K562 (cell line): Measurements from ENCODE around the gene SAMD13.

Experiments
- KDM1A ChIP-seq, 2 experiments: fragments of 450-650 bp; IDR thresholded peaks; 2 replicates each; pipeline ENCODE4 v1.6.1; 2016; ENCODE audit warnings: mild to moderate bottlenecking in 2 of 2
- KLF16 ChIP-seq: IDR thresholded peaks from 2 replicates; pipeline ENCODE4 v1.6.1; 2016; ENCODE audit warnings: antibody characterized with exemption
- MTA3 ChIP-seq: fragments of 450-650 bp; formaldehyde crosslinking; IDR thresholded peaks from 2 replicates; pipeline ENCODE4 v1.6.1; 2017; ENCODE audit warnings: mild to moderate bottlenecking, borderline replicate concordance
- SMAD3 ChIP-seq: fragments of 450-650 bp; formaldehyde crosslinking; conservative IDR thresholded peaks from 2 replicates; pipeline ENCODE4 v1.4.0; 2020; ENCODE audit warnings: mild to moderate bottlenecking
- SP1 ChIP-seq: sonication (generic); formaldehyde crosslinking; IDR thresholded peaks from 2 replicates; pipeline ENCODE4 v1.8.1; 2022; ENCODE audit warnings: mild to moderate bottlenecking, missing genetic modification reagents
- SP2 ChIP-seq: IDR thresholded peaks from 2 replicates; pipeline ENCODE4 v1.6.1; 2011; ENCODE audit warnings: mild to moderate bottlenecking, low read depth, low read length, moderate library complexity; ENCODE audit not compliant: poor library complexity, severe bottlenecking; ENCODE audit errors: extremely low read depth
- TEAD2 ChIP-seq: fragments of 450-650 bp; IDR thresholded peaks from 2 replicates; pipeline ENCODE4 v1.6.1; 2016; ENCODE audit warnings: missing genetic modification characterization, control low read depth, missing compliant biosample characterization
- TF ChIP-seq, protein P1 (sequence below), 3 experiments: IDR thresholded peaks in 2 of 3; conservative IDR thresholded peaks in 1 of 3; 2 replicates each; pipeline ENCODE4 v1.5.1; 2011 to 2012; ENCODE audit warnings: low read length in 3 of 3, mild to moderate bottlenecking in 3 of 3, control low read depth in 2 of 3, improper control_type of control experiment in 1 of 3, inconsistent platforms in 1 of 3, low read depth in 1 of 3, mixed read lengths in 1 of 3, moderate library complexity in 1 of 3; ENCODE audit not compliant: insufficient read depth in 2 of 3

DNA sequence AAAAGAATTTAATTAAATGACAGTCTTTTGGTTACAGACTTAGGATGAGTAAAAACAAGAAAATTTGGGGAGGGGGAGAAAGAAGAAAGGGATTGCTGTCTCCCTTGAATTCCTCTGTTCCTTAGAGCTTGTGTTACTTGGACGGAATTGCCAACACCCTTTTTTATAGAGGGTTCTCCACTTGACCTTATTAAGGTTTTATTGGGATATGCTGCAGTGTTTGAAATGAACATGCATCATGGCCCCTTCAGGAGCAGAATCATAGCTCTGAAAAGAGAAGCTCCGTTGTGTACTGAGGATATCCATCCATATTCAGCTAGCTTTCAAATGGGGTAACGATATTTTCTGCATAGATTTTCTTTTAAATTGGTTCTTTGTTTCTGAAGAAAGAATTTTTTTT lies 48.6 kb downstream of the SAMD13 start:
- TF ChIP-seq KLF16 (no peak), SMAD3 (no peak), SP1 (no peak), SP2 (no peak), TEAD2 (tag) (no peak), MTA3 (no peak), KDM1A (IDR thresholded peaks at IDR 0.05) (no peak)
- TF ChIP-seq, protein P1, sequence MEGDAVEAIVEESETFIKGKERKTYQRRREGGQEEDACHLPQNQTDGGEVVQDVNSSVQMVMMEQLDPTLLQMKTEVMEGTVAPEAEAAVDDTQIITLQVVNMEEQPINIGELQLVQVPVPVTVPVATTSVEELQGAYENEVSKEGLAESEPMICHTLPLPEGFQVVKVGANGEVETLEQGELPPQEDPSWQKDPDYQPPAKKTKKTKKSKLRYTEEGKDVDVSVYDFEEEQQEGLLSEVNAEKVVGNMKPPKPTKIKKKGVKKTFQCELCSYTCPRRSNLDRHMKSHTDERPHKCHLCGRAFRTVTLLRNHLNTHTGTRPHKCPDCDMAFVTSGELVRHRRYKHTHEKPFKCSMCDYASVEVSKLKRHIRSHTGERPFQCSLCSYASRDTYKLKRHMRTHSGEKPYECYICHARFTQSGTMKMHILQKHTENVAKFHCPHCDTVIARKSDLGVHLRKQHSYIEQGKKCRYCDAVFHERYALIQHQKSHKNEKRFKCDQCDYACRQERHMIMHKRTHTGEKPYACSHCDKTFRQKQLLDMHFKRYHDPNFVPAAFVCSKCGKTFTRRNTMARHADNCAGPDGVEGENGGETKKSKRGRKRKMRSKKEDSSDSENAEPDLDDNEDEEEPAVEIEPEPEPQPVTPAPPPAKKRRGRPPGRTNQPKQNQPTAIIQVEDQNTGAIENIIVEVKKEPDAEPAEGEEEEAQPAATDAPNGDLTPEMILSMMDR (IDR thresholded peaks at IDR 0.05 in 2 of 3, conservative IDR thresholded peaks at IDR 0.05 in 1 of 3; ENCODE audit: insufficient read depth in 2 of 3, low read depth in 1 of 3, low read length in 3 of 3), result no peak
